ENCODE data around the gene IL4.

The IL4 gene

GRCh38 chr5:132704875-132705274 is 31.1 kb downstream of the IL4 start:
- DNase-seq, result no peak

- DNase-seq, result no peak
Observed at GRCh38 chr5:132708645-132709044, 34.9 kb downstream of the IL4 start.

- no peak for DNase-seq
Observed at GRCh38 chr5:132714456-132715307, 40.9 kb downstream of the IL4 start.

- no peak for DNase-seq
Observed at GRCh38 chr5:132718544-132719312, 44.9 kb downstream of the IL4 start.

GRCh38 chr5:132725745-132726144 is 52.0 kb downstream of the IL4 start:
- DNase-seq, result no peak

- DNase-seq, result no peak
Observed at GRCh38 chr5:132729896-132730295, 56.1 kb downstream of the IL4 start.
